HG02885 (cell line): ENCODE measurements around the gene MYOG.

Source experiments
- ATAC-seq: cut with Tn5 transposase; IDR thresholded peaks from one replicate; pipeline ENCODE4 v1.9.1; 2021; ENCODE audit warnings: mild to moderate bottlenecking; ENCODE audit not compliant: unreplicated experiment, poor library complexity

The MYOG gene

DNA sequence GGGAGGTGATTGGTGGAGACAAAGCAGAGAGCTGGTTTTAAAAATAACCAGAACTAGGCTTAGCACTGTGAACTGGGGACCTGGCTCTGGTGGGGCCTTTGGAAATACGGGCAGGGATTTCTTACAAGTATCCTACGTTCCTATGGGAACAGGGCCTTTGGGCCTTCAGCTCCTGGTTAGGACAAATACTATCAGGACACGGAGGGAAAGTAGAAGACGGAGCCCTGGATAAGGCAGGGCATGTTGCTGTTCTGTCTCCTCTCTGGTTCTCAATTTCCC, 5.3 kb upstream of the MYOG start:
- no peak for ATAC-seq

DNA sequence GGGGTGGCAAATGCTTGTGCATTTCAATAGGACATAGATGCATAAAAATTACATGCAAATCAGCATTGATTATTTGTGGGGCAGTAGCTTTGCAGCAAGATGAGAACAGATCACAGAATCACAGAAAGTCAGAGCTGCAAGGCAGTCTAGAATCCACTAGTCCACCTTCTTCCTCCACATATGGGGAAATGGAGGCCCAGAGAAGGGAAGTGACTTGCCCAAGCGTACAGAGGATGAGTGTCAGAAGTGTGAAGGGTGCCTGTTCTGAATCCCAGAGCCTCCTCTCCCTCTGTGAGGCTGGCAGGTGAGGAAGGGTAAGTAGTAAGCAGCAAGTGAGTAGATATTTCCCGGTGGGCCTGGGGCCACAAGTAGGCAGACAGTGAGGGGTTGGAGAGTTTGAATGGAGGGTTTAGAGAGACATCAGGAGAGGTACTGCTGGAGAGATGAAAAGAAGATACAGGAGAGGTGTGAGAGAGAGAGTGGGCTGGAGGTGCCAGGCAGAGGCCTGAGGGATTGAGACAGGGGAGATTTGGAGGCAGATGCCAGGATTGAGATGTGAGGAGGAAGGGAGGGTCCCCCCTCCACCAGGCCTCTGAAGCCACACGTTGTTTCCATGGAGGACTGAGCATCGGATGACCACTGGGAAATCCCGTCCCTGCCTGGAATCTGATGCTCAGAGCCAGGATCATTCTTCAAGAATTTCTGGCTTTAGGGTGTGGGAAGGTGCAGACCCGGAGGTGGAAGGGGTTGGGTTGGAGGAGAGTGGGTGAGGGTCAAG, 4.8 kb upstream of the MYOG start:
- ATAC-seq = no peak

- ATAC-seq = no peak
Measured at GRCh38 chr1:203089651-203090045, 3.8 kb upstream of the MYOG start.

DNA sequence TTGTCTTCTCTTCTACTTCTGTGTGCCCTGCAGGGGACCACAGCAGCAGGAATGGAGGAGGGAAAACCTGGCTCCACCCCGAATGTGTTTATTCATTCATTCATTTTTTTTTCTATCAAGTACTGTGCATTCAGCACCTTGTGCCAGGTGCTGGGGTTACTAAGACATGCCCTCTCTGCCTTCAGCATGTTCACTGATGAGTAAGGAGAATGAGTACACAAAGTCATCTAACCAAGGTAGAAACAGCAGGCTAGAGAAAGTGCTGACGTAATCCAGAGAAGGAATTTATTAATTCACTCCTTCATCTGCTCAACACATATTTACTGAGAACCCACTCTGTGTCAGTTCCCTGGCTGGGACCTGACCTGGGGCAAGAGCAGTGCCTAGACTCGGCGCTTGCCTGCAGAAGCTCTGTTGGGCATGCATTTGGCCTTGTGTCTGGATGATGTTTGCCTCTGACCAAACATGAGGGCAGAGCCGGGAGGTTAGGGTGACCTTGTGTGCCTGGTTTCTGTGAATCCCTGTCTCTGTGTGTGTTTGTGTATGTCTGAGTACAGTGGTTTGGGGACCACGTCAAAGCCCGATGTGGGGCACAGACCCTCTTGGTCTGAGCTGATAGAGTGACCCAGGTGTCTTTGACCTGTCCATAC, 3.3 kb upstream of the MYOG start:
- no peak for ATAC-seq

DNA sequence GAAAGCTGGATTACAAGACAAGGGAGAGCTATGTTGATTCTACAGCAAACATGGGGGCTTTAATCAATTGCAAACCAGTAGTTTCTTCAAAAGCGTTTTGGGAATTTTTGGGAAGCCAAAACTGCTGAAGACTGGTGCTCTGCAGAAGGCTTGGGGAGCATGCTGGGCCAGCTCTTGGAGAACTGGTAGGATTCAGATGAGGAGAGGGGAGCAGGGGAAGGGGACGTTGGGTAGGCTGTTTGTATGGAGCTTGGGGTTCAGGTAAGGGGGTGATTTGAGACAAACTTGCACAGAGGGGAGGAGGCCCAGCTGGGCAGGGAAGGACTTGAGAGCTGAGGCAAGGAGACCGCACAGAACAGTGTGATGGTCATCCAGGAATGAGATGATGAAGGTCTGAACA, 2.6 kb upstream of the MYOG start:
- ATAC-seq = no peak

DNA sequence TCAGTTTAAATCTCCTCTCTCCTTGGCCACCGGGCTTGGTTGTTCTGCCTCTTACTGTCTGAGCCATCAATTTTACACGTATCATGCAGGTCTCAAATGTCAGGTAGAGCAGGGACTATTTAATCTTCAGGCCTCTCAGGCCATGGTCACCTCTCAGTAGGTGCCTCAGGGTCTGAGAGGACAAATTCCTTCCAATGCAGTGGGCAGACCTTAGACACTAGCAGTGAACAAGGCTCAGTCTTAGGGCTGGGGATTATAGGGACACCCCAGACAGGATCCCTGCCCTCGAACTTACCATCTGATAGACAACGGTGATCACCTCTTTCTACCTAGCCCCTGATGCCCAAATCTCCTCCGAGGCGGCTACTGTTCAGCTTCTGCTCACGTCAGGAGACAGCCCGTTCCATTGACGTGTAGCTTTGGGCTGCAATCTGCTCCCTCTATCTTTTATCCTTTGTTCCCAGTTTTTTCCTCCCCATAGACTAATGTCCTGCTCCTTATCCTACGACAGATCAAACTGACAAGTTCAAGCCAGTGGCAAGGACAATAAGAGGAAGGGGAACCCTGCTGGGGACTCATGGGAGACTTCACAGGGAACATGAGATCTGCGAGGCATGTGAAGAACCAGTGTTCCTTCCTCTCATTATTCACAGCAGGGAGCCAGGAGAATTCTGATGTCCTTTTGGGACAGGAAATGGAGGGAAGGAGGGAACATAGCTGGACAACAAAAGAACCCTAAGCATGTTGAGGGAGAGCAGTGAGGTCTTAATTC, 1.4 kb upstream of the MYOG start:
- ATAC-seq = no peak

DNA sequence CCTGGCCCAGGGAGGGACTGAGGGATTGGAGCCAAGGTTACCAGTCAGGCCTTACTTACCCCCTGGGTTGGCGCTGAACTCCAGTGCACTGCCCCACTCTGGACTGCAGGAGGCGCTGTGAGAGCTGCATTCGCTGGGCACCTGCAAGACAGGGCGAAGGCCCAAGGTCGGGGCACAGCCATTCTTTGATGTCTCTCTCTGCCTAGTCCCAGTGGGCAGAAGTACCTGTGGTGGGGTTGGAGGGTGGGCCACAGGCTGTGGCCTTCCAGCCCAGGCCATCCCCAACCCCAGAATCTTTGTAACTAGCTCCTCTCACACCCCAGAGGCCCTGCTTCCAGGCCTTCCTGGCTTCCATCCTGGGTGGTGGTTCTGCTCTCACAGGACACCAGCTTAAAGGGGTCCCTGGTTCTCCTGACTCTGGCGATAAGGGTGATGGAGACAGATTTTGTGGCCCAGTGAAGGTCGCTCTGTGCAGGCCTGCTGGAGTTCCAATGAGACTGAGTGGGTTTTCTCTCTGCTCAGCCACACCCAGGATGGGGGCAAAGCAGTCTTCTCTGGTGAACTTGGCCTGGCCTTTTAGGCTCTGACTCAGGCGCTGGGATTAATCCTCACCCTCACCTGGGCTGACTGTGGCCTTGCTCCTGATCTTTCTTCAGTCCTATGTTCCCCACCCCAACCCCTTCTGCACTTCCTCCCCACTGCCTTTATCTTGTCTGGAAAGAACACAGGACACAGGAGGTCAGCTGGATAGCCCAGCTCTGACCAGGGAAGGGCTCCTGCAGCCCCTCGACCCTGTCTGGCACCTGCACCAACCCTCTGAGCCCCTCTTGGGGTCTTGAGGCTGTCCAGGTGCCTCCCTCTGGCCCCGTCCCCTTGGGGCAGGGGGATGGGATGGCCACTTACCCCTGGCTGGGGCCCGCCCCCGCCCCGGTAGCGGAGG, 954 bp downstream of the MYOG start:
- no peak for ATAC-seq

- ATAC-seq = no peak
Measured at GRCh38 chr1:203083463-203083921, 2.3 kb downstream of the MYOG start.

GRCh38 chr1:203082571-203083462, 3.0 kb downstream of the MYOG start:
- no peak for ATAC-seq

- no peak for ATAC-seq
Measured at GRCh38 chr1:203082231-203082505, 3.6 kb downstream of the MYOG start.

DNA sequence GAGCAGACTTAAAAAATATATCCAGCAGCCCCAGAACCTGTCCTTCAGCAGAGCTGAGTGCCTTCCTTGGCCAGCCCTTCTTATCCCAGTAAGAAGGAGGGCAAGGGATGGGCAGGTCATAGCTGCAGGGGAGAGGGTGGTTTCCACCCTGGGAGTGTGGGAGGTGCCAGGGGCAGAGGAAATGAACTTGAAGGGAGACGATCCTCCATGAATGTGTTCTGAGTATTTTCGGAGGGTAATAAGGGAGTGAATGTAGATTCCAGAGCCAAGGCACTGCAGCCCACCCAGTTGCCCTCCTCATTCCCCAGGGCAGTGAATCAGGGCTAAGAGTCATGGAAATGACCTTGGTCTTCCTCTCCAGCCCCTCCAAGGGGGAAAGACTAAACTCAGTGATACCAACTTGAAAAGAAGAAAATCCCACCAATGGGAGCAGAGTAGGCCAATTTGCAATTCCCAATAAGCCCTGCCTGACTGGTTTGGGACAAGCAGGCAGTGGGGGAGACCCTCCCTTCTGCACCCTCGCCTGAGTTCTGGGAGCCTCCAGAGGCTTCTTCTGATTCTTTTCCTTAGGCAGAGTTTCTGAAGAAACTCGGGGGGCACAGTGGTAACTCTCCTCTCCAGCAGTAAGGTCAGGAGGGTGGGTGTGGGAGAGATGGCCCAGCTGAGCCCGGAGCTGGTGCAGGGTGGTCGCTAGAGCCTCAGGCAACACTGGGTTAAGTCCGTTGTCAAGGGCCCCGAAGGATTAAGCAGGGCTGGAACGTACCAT, 4.2 kb downstream of the MYOG start:
- ATAC-seq = no peak

GRCh38 chr1:203080456-203080855, 5.4 kb downstream of the MYOG start:
- ATAC-seq = no peak

- ATAC-seq = no peak
Measured at GRCh38 chr1:203078478-203078877, 7.3 kb downstream of the MYOG start.

DNA sequence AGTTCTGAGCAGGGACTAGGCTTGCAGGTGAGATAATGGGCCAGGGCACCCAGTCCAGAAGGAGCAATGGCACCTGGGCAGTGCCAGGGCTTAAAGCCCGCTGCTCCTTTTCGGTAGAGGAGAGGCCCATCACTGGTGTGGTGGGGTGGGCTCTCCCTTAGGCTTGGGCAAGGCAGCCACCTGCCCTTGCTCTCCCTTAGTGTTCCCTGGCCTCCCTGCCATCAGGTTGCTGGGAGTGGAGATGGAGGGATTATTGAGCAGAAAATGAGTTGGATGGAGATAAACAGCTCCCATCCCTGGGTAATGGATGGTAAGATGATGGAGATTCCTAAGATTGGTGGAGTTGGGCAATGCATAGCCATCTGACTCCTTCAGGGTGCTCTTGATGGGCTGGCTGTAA, 7.9 kb downstream of the MYOG start:
- ATAC-seq = no peak

DNA sequence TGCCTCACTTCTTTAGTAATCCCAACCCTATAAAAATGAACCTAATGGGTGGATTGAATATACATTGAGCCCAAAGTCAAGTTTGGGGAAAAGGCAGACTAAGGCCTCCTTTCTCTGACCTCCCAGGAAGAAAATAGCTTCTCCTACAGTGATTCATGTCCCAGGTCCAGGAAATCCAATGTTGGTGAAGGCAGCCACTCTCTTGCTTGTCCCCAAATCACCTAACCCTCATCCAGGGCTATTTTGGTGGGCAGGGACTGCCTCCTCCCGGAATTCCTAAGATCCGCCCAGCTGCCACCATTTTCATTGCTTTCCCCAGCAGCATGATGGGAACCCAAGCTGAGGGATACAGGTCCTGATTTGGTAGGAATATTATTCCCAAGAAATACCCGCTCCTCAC, 8.4 kb downstream of the MYOG start:
- ATAC-seq = no peak

GRCh38 chr1:203076031-203076511, 9.7 kb downstream of the MYOG start:
- ATAC-seq = no peak

DNA sequence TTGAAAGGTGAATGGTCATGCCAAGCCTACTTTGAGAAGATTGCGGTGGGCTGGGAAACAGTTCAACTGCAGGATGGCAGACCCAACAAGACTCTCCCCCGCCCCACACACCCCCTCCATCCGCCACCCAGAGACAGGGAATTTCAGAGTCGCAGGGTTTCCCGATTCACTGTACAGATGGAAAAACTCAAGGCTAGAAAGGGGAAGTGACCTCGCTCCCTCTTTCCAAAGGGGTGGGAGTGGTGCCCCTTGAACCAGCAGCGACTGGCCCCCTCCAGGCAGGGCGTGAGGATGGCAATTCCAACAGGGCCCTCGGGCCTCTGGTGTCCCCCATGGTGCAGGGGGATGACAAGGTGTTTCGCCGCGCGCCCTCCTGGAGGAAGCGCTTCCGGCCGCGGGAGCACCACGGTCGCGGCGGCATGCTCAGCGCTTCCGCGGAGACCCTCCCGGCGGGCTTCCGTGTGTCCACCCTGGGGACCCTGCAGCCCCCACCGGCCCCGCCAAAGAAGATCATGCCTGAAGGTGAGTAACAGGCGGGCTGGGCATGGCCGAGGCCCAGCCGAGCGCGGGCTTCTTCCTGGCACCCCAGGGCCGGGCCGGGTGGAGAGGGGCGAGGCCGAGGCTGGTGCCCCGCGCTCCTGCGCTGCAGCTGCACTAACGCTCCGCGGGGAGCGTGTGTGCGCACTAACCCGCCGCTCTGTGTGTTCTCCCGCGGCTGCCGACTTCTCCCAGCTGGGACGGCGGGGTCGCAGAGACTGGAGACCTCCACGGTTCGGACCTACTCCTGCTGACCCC, 10.4 kb downstream of the MYOG start:
- no peak for ATAC-seq

DNA sequence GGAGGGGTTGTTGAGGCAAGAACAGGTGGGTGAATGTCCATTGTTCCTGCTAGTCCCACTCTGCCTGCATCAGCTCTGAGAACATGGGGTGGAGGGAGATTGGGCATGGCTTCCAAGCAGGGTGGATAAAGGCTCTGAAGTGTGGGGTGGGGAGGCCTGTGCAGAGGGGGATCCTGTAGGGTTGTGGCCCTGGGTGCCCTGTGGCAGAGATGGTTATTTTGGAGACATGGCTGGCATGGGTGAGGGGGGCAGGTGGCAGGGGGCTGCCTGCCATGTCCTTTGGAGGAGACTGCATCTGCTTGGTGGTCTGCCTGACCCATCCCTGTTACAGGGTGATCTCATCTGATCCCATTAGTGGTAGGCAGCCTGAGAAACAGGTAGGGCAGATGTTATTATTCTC, 11.2 kb downstream of the MYOG start:
- ATAC-seq = no peak
